ENCODE measurements around the gene ABHD12.
"Not testable (repeated sequence)": the region's sequence is repeated elsewhere in the genome, so short reads cannot be mapped to it uniquely, and the experiment has no call there.

The ABHD12 gene

DNA sequence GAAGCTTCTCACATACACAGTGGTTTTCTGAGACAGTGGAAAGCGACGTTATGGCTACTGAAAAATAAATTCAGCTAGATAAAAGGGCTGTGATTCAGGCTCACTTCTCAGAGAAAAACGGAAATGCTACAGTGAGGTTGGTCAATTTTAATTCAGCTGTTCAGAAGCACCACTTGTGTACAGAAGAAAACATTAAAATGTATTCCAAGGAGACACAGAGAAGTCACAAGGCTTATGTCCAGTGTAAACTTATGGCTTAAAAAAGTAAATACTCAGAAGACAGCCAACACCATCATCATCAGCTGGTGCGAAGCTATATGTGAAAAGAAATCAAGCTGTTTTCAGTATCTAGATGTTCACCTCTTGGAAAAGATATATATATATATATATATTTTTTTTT, 68.6 kb downstream of the ABHD12 start:
- no peak for DNase-seq (ENCODE audit: low spot score)

DNA sequence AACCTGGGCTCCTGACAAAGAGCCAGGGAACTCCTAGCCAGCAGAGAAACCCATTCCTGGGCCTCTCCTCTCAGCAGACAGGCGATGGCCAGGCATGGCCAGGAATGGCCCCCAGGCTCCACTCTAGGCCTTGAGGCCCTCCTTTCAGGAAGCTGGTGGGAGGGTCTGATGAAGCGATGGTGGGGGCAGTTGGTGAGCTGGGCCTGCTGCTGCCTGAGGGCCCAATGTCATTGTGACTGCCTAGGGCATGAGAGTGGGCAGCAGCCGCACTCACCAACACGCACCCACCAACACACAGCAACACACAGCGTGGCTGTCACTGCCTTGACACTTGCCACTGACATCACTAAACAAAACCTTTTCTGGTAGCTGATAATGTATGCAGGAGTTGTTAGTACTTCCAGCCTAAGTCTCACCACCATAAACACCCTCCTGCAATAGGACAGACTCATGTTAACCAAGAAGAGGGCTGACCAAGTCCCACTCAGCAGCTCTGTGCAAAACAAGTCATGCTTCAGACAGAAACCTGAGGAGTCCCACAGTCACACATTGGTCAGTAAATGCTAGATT, 69.3 kb downstream of the ABHD12 start:
- no peak for DNase-seq (ENCODE audit: low spot score)

DNA sequence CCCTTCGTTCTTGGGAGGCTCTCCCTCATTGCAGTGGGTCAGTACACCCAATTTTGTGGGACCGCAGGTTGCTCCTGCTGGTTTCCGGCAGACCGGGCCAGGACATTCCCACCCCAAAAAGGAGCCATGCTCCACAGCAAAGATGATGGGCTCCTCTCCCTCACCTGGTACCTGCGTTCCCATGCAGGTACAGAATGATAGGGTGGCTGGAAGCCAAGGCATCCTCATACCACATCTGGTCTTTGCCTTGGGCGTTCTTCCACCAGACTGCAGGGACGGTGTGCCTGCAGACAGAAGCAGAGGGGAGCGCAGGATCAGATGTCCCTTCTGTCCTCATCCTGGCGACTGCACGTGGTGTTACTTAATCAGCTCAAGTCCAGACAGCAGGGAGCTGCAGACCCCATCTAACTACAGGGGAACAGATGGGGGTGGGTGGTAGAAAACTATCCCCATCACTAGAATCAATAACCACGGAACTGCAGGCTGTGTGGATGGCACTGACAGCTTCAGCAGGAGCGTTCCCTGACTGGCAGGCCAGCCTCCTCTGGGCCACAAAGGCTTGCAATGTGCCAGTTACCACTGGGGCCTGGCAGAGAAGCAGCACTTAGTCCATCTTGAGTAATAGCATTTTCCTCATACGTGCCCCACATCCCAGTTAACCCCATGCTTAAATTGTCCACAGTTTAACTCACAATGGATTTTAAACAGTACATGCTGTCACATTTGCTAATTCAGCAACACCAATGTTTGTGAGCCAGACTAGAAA, 70.4 kb downstream of the ABHD12 start:
- no peak for DNase-seq (ENCODE audit: low spot score)

DNA sequence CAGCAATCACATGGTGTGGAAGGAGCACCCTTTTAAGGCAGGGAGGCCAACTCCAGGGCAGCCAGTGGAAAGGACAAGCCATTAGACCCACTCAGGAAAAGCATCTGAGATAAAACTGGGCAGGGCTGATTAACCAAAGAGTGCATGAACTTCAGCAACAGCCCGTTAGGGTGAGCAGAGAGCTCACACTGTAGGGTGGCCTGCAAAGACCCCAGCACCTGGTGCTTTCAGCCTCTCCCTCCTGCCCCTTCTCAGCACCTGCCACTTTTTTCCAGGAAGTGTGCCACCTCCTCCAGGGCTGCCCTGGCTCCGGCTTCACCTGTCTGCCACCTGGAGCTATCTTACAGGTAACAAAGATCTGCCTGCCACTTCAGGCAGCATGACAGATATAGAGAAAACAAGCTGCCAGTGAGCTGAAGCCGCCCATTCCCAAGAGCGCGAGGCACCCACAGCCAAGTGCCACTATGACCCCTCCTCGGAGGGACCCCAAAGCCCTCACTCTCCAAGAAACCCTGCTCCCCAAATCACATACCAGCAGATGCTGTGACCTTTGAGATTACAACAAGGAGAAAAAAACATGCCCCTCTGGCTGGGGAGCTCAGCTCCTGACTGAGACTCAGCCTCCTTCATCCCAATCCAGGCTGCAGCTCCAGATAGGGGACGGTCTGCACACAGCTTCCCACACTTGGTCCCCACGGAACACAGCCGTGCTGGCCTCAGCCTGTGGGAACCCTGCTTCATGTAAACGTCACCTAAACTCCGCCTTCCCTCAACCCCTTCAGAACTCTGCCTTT, 71.2 kb downstream of the ABHD12 start:
- no peak for DNase-seq (ENCODE audit: low spot score)

DNA sequence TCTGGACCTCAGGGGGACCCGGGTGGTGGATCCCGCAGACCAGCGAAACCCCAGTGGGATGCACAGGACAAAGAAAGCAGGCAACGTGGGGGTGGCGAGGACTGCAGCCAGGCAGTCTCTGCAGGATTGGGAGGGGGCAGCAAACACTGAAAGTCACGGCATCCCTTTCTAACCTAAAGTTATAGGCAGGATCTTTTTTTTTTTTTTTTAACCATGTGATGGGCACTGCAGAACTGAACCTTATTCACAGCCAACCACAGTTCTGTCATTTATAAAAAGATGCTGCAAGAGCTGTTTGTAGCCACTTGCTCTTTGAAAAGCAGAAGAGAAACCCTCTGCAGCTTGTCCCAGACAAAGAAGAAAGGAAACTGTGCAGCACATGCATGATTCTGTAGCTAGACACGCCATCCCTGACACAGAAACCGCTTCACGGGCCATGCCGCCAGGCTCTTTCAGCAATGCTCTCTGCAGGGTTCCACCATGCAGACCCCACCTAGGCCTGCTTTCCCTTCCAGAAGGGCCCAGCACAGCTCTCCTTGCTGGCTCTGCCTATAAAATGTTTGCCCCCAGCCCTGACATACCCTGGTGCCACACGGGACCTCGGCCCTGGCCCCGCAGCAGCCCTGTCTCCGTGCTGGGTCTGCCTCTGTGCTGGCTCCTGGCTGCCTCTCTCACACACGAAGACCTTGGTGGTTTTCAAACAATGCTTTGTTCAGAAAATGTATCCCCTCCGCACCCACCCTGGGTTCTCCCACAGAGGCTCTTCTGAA, 72.0 kb downstream of the ABHD12 start:
- no peak for DNase-seq (ENCODE audit: low spot score)

DNA sequence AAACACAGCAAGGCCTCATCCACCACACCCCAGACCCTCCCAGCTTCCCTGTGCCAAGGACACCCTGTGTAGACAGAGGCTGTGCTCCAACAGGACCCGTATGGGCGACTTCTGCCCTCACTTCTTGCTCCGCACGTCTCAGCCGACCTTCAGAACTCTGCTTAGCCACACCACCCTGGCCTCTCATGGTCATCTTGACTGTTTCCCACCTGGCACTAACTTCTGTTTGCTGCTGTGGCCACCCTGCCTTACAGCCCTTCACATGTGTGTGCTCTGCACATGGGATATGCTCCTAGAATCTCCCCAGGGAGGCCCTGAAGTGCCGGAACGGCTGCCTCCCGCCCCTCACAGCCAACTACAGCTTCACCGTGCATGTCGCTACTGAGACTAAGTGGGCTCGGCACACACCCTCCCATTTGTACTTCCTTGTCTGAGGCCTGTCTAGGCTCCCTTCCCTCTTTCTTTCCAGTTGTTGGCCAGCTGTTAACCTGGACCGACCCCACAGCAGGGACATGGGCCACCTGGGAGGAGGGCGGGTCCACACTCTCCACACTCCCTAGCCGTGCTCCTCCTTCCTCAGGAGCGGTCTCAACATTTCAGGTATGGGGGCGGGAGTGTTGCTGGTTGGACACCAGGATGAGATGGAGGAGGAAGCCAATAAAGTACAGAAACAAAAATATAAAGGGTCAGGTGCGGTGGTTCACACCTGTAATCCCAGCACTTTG, 73.1 kb downstream of the ABHD12 start:
- DNase-seq (ENCODE audit: low spot score), result no peak

DNA sequence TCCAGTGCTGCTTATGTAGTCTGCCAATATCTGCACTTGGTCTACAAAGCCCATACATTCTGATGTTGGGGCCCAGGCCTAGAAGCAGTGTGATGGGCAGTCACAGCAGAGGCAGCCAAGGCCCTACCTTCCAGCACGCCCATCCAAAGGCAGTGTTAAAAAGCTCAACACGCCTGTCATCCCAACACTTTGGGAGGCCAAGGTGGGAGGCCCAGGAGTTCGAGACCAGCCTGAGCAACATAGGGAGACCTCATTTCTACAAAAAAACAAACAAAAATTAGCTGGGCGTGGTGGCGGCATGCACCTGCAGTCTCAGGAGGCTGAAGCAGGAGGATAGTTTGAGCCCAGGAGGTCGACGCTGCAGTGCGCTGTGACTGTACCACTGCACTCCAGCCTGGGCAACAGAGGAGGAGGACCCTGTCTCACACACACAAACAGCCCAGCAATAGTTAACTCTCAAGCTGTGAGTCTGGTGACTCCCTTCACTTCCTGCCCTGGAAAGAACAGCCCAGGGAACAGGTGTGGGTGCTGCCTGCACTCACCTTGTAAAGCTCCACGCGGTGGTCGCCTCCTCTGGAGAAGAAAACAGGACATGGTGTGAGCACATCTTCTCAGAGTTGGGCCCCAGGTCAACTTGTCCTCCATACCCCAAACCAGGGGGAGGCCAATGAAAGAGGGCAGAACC, 74.0 kb downstream of the ABHD12 start:
- DNase-seq (ENCODE audit: low spot score), result no peak

DNA sequence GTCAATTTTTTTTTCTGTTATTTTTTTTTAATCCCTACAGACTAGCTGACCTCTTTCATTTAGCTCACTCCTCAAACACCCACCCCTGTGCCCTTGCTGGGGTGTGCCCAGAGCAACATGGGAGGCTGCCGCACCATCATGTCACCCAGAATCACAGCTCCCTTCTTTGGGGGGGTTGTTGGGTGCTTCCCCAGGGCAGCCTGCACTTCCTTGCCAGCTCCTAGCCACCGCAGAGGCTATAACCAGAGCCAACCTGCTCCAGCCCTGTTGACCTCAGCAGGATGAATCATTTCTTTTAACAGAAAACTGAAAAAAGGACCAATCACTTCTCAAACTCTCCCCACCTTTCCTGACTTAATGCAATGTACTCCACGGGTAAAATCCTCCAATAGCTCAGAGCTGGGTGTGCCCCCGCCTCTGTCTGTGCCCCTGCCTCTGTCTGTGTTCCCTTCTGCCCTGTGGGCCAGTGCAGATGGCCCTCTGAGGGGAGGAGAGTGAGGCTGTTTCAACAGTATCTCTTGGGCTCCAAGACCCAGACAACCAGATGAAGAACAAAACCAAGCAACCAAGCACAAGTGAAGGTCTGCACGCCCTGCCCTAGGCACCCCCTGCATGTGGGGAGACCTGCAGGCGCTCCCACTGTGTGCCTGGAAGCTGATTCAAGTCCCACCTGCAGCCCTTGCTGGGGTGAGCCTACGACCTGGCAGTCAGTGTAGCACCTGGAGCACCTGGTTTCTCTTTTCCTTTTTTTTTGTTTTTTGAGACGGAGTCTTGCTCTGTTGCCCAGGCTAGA, 75.0 kb downstream of the ABHD12 start:
- DNase-seq (ENCODE audit: low spot score), result no peak

DNA sequence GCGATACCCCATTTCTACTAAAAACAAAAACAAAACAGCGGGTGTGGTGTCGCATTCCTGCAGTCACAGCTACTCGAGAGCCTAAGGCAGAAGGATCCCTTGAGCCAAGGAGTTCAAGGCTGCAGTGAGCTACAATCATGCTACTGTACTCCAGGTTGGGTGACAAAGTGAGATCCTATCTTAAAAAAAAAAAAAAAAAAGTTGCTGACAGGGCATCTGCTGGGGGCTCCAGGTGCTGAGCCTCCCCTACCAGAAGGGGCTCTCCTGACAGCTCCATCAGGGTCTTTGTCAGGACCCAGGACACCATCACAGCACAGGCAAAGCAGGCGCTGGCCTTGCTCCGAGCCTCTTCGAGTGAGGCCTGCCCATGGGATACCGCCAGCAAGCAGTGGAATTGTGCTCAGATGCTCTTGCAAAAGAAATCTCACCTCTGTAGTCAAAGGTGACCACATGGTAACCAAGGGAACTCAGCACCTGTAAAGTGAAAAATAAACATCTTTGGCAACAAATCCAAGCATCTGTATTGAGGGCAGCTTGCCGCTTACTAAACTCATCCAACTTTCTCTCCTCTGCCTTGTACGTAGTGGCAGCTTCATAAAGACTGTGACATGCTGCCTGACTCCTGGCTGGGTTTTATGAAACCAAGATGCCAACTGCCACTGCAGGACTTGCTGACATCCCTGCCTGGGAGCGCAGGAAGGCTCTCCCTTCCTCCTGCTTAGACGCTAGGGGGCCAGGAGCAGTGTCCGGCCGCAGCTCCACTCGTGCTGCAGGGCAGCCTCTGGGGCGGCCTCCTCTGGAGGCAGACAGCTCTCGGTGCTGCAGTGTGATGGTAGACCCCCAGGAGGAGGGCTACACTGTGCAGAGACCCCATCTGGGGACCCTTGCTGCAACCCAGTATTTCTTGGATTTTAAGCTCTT, 75.9 kb downstream of the ABHD12 start:
- no peak for DNase-seq (ENCODE audit: low spot score)

DNA sequence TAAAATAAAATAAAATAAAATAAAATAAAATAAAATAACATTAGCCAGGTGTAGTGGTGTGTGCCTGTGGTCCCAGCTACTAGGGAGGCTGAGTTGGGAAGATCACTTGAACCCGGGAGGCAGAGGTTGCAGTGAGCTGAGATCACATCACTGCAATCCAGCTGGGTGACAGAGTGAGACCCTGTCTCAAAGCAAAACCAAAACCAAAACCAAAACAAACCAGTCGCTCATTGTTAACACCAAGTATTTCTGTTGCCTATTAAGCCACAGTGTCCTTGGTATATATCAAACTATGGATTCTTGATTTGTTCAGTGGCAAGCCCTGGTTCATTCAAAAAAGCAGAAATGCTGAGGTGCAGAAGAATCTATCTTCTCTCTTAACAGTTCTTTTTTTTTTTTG, 77.0 kb downstream of the ABHD12 start:
- DNase-seq (ENCODE audit: low spot score), result no peak

DNA sequence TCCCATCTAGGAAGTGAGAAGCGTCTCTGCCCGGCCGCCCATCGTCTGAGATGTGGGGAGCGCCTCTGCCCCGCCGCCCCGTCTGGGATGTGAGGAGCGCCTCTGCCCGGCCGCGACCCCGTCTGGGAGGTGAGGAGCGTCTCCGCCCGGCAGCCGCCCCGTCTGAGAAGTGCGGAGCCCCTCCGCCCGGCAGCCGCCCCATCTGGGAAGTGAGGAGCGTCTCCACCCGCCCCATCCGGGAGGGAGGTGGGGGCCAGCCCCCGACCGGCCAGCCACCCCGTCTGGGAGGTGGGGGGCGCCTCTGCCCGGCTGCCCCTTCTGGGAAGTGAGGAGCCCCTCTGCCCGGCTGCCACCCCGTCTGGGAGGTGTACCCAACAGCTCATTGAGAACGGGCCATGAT, 77.9 kb downstream of the ABHD12 start:
- DNase-seq (ENCODE audit: low spot score), result not testable (repeated sequence)

DNA sequence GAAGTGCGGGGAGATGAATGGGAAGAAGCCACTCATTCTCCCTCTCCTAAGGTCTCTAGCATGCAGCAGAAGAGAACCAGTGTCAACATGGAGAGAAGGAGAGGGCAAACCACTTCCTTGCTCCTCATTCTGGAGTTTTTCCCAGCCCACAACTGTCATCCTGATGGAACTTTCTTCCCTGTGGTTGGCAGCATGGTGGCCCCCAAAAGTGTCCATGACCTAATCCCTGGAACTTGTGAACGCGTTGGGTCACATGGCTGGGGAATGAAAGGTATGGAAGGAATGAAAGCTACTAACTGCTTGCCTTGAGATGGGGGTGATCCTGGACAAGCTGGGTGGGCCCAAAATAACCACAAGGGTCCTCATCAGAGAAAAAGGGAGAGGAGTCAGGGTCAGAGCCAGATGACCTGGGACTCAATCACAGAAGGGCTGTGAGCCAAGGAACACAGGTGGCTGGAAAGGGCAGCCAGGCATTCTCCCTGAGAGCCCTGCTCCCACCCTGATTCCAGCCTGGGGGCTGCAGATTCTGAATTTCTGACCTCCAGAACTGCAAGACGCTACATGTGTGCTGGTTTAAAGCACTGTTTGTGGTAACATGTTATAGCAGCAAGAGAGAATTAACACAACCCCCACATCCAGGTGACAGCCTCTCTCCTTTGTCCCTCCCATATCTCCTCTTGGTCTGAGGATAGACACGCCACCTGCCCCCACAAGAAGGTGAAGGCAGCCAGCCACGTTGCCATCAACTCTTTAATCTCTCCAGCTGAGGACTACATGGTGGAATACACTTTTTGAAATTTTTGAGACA, 79.5 kb downstream of the ABHD12 start:
- no peak for DNase-seq (ENCODE audit: low spot score)

DNA sequence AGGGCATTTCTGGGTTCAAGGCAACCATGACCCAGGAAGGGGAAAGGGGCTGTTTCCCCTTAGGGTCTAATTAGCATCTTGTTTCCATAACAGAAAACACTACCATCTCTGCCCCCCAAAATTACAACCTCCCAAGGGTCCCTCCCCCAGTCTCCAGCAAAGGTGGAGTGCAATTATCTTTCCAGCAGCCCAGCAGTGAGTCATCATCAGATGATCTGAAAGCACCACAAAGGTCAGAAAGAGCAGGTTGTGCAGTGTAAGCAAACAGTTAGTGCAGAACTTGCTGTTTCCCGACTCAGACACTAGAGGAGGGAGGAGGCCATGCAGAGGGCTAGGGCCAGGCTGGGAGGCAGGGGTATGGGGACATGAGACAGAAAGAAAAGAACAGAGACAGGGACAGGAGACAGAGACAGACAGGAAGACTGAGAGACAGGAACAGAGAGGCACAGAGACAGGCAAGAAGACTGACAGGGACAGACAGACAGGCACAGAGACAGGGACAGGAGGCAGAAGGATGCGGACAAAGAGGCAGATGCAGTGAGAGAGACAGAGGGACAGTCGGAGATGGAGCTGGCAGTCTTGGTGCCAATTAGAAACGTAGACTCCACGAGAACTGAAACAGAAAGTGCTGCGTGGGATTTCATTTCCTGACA, 80.2 kb downstream of the ABHD12 start:
- DNase-seq (ENCODE audit: low spot score), result peak; percentile 64

DNA sequence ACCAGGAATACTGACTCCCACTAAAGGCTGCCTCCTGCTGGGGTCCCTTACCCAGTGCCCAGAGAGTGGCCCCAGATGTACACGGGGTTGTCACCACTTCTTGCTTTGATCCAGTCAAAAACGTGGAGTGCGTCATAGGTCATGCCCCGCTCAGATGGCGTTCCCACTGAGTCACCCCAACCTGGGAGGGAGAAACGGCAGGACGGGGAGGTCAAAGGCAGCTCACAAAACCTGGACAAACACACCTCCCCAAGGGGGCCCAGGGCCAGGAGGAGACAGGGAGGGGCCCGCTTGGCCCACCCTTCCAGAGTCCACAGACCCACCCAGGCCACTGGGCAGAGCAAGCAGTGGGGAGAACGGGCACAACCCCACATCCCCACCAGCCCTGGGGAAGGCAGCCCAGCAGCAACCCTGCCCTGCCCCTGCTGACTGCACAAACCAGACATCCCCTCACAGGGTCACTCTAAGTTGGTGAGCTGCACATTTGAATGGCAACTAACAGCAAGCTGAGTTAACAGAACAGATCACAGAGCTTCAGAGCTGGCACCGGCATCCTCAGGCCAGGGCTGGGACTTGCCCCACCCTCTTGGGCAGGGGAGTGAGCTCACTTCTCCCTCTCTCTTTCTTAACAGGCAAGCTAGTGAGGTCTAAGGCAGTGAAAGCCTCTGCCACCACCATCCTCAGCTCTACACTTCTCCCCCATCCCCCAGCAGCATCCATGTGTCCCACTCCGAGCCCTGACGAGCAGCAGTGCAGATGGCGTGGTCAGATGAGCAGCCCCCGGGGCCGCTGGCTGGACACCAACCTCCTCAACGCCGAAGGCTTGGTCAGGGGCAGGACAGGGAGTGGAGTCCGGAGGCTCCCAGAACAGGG, 81.0 kb downstream of the ABHD12 start:
- no peak for DNase-seq (ENCODE audit: low spot score)

DNA sequence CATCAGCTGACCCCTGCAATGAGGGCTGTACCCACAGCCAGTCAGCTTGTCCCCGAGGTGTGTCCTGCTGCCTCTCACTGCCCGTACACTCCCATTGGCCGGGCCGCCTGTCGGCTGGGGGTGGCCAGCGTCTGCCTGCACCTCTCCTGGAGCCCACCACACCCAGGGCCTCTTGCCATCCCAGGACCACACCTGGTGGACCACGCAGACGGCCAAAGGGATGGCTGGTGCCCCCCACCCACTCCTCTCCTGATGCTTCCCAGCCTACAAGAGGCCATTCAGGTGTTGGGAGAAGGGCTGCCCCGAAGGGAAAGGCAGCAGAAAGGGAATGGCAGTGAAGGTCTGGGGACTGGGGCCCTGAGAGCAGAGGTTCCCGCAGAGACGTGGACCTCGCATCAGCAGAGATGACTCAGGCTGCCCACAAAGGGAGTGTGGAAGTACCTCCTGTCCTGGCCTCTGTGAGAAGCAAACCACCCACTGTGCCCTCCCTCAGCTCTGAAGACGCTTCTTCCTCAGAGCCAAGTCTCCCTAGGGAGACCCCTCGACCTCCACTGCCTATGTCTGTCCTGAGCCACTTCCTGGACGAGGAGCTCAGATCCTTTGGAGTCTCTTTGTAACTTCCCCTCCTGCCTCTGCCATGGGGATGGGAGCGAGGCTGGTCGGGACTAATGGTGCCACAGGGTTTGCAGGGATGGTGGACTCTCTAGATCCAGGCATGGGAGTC, 81.8 kb downstream of the ABHD12 start:
- no peak for DNase-seq (ENCODE audit: low spot score)

DNA sequence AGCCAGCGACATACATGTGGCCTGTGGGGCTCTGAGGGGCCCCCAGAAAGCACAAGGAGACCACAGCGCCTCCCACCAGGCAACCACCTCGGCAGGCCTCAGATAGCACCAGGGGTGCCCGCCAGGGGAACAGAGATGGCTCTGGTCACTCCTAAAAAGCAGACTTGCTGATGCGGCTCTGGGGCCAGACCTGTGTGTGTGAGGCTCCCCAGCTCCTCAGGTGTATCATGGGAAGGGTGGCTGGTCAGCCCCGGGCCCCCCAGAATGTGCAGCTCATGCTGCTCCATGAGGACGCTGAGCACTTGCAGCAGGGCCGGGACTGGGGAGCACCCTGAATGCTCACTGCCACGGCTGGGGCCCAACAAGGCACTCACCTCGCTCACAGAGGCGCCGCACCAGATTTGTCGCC, 82.5 kb downstream of the ABHD12 start:
- DNase-seq (ENCODE audit: low spot score), result no peak
